ENCODE measurements around the gene METTL15. TPM values are rescaled to one million over a fixed set of nuclear protein-coding genes. Genes with fewer than 3 reads are reported as not detected.
"Not testable (repeated sequence)": the region's sequence is repeated elsewhere in the genome, so short reads cannot be mapped to it uniquely, and the experiment has no call there.

Gene METTL15
- total RNA-seq, 4 donors from 2014 or later, result 5.3 to 12.2 (median 11.8) TPM

DNA sequence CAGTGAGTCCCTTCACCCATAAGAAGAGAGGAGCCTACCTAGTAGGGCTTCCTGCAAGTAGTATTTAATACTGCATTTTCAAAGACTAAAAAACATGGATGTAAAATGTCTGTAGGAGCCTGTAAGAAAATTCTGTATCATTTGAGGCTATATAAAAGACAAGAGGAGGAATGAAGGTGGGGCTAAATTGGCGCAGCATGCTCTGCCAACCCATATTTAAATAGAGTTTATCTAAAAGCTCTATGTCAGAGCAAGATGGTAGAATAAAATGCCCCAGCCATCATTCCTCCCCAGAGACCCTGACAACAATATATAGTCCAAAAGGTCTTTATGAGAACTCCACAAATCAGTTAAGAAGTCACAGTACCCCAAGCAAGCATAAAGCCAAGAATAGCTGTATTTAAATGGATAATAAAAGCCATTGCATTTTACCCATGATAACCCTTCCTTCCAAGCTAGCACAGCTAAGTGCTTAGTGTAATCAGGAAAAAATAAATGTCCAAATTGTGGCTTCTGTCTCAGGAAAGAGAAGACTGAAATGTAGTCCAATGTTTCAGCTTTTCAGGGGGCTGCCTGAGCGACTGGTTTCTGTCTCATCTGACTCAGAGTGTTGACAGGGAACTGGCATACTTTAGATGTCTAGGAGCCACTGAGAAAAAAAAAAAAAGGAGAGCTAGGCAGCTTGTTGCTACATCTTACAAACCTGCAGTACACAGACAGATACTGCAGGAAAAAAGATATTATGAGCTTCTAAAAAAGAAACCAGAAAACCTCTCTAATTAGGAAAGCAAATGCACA lies 258.6 kb downstream of the METTL15 start:
- Histone ChIP-seq H3K27ac (no peak overlapping the region), H3K36me3 (no peaks in the 10 kb centered on the region), H3K4me3 (no peak overlapping the region), H3K4me1 (no peaks in the 10 kb centered on the region), H3K9me3 (peaks cover 0 to 29% (median 4%) of the 10 kb centered on the region in 3 donors), H3K27me3 (no peaks in the 10 kb centered on the region)
- no peak for DNase-seq
- TF ChIP-seq, protein P1, sequence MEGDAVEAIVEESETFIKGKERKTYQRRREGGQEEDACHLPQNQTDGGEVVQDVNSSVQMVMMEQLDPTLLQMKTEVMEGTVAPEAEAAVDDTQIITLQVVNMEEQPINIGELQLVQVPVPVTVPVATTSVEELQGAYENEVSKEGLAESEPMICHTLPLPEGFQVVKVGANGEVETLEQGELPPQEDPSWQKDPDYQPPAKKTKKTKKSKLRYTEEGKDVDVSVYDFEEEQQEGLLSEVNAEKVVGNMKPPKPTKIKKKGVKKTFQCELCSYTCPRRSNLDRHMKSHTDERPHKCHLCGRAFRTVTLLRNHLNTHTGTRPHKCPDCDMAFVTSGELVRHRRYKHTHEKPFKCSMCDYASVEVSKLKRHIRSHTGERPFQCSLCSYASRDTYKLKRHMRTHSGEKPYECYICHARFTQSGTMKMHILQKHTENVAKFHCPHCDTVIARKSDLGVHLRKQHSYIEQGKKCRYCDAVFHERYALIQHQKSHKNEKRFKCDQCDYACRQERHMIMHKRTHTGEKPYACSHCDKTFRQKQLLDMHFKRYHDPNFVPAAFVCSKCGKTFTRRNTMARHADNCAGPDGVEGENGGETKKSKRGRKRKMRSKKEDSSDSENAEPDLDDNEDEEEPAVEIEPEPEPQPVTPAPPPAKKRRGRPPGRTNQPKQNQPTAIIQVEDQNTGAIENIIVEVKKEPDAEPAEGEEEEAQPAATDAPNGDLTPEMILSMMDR (IDR thresholded peaks at IDR 0.05), result no peak
- no peak for TF ChIP-seq POLR2A (IDR thresholded peaks at IDR 0.05)
- WGBS, 2 donors, result 72 to 76% methylated on average over 2 of the region's 2 CpGs
- intact Hi-C loops (cut with DNase I), result no loop called here

- H3K36me3 ChIP-seq; H3K9me3 ChIP-seq; H3K27ac ChIP-seq; H3K4me1 ChIP-seq; intact Hi-C loops (cut with DNase I); H3K4me3 ChIP-seq; DNase-seq; H3K27me3 ChIP-seq: not testable (repeated sequence)
- 60 to 100% methylated on average over 1 to 4 of the region's 14 CpGs for WGBS, 2 donors
These were observed 269.9 kb downstream of the METTL15 start for GRCh38 chr11:28378095-28378494.

Small RNA genes within 50 kb of the gene (small RNA-seq; reads per million reads assigned to genes)
- gene AC023206.1, result 0 reads per million in 4 donors

Other genes with a start within 250 kb of the METTL15 start
- 1 to 10 TPM; 1.7 to 9.1 (median 3.6) TPM for gene KIF18A, start 232 bp upstream of the METTL15 start, total RNA-seq